ENCODE data around the gene VGLL4.

Gene VGLL4

DNA sequence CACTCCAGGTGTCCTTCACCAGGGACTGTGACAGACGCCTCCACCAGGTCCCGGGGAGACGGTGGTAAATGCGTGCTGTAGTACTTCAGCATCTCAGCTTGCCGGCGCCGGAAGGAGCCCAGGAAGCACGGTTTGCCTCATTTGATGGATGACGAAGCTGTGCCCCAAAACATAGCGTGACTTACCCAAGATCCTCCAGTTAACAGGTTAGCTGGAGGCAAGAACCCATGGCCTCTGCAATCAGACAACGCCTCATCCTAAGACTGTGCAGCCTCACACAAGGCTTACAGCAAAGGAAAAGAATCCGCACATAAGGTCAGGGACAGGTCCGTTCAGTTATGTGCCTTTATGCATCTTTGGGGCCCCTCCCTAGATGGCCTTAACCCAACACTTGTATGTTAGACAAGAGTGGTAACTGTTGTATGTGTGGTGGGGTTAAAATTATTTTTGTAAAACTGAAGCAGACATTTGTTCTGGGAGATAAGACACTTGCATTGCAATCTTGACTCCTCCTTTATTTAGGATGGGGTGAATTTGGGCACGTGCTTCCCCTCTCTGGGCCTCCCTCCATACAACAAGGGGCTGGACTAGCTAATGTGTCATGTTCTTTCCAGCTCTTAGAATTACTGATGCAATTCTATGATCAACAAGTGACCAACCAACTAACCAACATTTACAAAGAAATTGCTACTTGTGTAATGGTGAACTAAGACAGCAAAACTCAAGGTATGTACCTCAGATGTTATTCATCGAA lies 39.4 kb downstream of the VGLL4 start:
- TF ChIP-seq, protein P1, sequence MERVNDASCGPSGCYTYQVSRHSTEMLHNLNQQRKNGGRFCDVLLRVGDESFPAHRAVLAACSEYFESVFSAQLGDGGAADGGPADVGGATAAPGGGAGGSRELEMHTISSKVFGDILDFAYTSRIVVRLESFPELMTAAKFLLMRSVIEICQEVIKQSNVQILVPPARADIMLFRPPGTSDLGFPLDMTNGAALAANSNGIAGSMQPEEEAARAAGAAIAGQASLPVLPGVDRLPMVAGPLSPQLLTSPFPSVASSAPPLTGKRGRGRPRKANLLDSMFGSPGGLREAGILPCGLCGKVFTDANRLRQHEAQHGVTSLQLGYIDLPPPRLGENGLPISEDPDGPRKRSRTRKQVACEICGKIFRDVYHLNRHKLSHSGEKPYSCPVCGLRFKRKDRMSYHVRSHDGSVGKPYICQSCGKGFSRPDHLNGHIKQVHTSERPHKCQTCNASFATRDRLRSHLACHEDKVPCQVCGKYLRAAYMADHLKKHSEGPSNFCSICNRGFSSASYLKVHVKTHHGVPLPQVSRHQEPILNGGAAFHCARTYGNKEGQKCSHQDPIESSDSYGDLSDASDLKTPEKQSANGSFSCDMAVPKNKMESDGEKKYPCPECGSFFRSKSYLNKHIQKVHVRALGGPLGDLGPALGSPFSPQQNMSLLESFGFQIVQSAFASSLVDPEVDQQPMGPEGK (CRISPR knock-in tag; IDR thresholded peaks at IDR 0.05; ENCODE audit: borderline replicate concordance): no peak
- TF ChIP-seq, protein P2, sequence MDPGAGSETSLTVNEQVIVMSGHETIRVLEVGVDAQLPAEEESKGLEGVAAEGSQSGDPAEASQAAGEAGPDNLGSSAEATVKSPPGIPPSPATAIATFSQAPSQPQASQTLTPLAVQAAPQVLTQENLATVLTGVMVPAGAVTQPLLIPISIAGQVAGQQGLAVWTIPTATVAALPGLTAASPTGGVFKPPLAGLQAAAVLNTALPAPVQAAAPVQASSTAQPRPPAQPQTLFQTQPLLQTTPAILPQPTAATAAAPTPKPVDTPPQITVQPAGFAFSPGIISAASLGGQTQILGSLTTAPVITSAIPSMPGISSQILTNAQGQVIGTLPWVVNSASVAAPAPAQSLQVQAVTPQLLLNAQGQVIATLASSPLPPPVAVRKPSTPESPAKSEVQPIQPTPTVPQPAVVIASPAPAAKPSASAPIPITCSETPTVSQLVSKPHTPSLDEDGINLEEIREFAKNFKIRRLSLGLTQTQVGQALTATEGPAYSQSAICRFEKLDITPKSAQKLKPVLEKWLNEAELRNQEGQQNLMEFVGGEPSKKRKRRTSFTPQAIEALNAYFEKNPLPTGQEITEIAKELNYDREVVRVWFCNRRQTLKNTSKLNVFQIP (CRISPR knock-in tag; IDR thresholded peaks at IDR 0.05; ENCODE audit: borderline replicate concordance, low read depth): no peak
- TF ChIP-seq ESRRG (CRISPR knock-in tag; IDR thresholded peaks at IDR 0.05): no peak
- TF ChIP-seq, protein P3, sequence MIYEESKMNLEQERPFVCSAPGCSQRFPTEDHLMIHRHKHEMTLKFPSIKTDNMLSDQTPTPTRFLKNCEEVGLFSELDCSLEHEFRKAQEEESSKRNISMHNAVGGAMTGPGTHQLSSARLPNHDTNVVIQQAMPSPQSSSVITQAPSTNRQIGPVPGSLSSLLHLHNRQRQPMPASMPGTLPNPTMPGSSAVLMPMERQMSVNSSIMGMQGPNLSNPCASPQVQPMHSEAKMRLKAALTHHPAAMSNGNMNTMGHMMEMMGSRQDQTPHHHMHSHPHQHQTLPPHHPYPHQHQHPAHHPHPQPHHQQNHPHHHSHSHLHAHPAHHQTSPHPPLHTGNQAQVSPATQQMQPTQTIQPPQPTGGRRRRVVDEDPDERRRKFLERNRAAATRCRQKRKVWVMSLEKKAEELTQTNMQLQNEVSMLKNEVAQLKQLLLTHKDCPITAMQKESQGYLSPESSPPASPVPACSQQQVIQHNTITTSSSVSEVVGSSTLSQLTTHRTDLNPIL (CRISPR knock-in tag; IDR thresholded peaks at IDR 0.05; ENCODE audit: low read depth): no peak
- TF ChIP-seq ZNF565 (CRISPR knock-in tag; conservative IDR thresholded peaks at IDR 0.05; ENCODE audit: low read depth): no peak
- TF ChIP-seq ZFP3 (CRISPR knock-in tag; IDR thresholded peaks at IDR 0.05): no peak
- TF ChIP-seq ZNF8 (CRISPR knock-in tag; IDR thresholded peaks at IDR 0.05): no peak
- no peak for TF ChIP-seq RARB (CRISPR knock-in tag; IDR thresholded peaks at IDR 0.05)
- TF ChIP-seq ARNTL (CRISPR knock-in tag; IDR thresholded peaks at IDR 0.05; ENCODE audit: borderline replicate concordance, low read depth): no peak
- no peak for TF ChIP-seq ISL1 (CRISPR knock-in tag; IDR thresholded peaks at IDR 0.05)
- no peak for ATAC-seq

DNA sequence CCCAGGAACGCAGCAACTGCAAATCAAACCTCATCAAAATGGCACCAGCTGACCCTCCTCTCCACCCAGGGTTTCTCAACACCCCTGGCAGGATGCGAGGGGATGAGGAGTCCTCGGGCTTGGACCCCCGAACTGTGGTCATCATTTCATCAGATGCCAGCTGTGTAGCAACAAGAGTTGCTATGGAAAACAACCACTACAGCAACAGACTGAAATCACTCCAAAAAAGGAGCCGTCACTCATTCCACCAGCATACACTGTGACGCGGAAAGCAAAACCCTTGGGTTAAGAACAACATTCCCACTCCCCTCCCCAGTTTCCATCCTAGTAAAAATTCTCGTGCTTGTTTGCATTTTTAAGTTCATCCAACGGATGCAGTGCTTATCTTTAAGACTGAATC lies 40.1 kb downstream of the VGLL4 start:
- TF ChIP-seq ZNF8 (CRISPR knock-in tag; IDR thresholded peaks at IDR 0.05) (no peak), ZC3H10 (CRISPR knock-in tag; IDR thresholded peaks at IDR 0.05) (no peak), ARNTL (CRISPR knock-in tag; IDR thresholded peaks at IDR 0.05; ENCODE audit: borderline replicate concordance, low read depth) (no peak), ESRRG (CRISPR knock-in tag; IDR thresholded peaks at IDR 0.05) (no peak), TCF4 (CRISPR knock-in tag; IDR thresholded peaks at IDR 0.05; ENCODE audit: borderline replicate concordance) (no peak), ZFP3 (CRISPR knock-in tag; IDR thresholded peaks at IDR 0.05) (no peak), SNAI2 (CRISPR knock-in tag; IDR thresholded peaks at IDR 0.05) (no peak), ZNF70 (CRISPR knock-in tag; IDR thresholded peaks at IDR 0.05) (no peak), ISL1 (CRISPR knock-in tag; IDR thresholded peaks at IDR 0.05) (no peak), RARB (CRISPR knock-in tag; IDR thresholded peaks at IDR 0.05) (no peak), GLIS3 (CRISPR knock-in tag; IDR thresholded peaks at IDR 0.05) (no peak), CSDC2 (CRISPR knock-in tag; IDR thresholded peaks at IDR 0.05) (no peak), BACH2 (CRISPR knock-in tag; IDR thresholded peaks at IDR 0.05; ENCODE audit: borderline replicate concordance) (no peak), TOX (CRISPR knock-in tag; IDR thresholded peaks at IDR 0.05; ENCODE audit: borderline replicate concordance) (no peak), PPARA (CRISPR knock-in tag; IDR thresholded peaks at IDR 0.05; ENCODE audit: borderline replicate concordance) (no peak), ZFP30 (CRISPR knock-in tag; IDR thresholded peaks at IDR 0.05) (no peak)
- TF ChIP-seq, protein P1 (CRISPR knock-in tag; IDR thresholded peaks at IDR 0.05; ENCODE audit: borderline replicate concordance): no peak
- TF ChIP-seq, protein P4, sequence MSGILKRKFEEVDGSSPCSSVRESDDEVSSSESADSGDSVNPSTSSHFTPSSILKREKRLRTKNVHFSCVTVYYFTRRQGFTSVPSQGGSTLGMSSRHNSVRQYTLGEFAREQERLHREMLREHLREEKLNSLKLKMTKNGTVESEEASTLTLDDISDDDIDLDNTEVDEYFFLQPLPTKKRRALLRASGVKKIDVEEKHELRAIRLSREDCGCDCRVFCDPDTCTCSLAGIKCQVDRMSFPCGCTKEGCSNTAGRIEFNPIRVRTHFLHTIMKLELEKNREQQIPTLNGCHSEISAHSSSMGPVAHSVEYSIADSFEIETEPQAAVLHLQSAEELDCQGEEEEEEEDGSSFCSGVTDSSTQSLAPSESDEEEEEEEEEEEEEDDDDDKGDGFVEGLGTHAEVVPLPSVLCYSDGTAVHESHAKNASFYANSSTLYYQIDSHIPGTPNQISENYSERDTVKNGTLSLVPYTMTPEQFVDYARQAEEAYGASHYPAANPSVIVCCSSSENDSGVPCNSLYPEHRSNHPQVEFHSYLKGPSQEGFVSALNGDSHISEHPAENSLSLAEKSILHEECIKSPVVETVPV (CRISPR knock-in tag; IDR thresholded peaks at IDR 0.05): no peak
- TF ChIP-seq, protein P2 (CRISPR knock-in tag; IDR thresholded peaks at IDR 0.05; ENCODE audit: borderline replicate concordance, low read depth): no peak
- no peak for ATAC-seq

All from SK-N-SH treated with all-trans-retinoic acid at 6 μM for 48 hours (cell line).